Raji (cell line): Measurements from ENCODE around the gene PSMD4.

Experiments
- POLR2A ChIP-seq: IDR thresholded peaks from 2 replicates; pipeline ENCODE4 v1.6.1; 2011; ENCODE audit warnings: low read depth, low read length, control low read depth; ENCODE audit not compliant: insufficient read depth

Gene PSMD4

DNA sequence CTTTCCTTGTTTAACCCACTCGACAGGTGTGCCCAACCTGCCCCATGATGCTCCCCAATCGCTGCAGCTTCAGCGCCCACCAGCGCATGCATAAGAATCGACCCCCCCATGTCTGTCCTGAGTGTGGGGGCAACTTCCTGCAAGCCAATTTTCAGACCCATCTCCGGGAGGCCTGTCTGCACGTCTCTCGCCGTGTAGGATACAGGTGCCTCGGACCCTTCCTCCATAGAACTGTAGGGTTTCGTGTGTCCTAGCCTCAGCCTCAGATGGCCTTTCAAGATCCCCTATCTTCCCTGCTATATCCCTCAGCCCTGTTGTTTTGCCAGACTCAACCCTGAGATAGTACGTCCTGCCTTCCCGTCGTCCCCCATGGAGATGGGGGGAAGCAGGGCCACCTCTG lies 34.0 kb downstream of the PSMD4 start:
- no peak for TF ChIP-seq POLR2A

DNA sequence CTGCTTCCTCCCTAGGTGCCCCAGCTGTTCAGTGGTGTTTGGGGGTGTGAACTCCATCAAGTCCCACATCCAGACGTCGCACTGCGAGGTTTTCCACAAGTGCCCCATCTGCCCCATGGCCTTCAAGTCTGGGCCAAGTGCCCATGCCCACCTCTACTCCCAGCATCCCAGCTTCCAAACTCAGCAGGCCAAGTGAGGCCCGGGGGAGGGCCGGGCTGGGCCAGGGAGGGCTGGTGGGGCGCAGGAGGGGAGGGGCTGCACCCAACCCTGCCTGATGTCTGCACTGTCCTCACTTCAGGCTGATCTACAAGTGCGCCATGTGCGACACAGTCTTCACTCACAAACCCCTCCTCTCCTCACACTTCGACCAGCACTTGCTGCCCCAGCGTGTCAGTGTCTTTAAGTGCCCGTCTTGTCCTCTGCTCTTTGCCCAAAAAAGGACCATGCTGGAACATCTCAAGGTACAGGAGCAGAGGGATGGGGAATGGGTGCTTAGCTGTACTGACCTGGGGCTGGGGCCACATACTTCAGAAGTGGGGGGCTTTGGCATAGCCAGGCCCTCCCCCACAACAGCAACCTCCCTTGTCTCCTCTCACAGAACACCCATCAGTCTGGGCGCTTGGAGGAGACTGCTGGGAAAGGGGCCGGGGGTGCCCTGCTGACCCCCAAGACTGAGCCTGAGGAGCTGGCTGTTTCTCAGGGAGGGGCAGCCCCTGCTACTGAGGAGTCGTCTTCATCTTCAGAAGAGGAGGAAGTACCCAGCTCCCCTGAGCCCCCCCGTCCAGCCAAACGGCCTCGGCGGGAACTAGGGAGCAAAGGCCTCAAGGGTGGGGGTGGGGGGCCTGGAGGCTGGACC lies 34.8 kb downstream of the PSMD4 start:
- TF ChIP-seq POLR2A, result no peak

DNA sequence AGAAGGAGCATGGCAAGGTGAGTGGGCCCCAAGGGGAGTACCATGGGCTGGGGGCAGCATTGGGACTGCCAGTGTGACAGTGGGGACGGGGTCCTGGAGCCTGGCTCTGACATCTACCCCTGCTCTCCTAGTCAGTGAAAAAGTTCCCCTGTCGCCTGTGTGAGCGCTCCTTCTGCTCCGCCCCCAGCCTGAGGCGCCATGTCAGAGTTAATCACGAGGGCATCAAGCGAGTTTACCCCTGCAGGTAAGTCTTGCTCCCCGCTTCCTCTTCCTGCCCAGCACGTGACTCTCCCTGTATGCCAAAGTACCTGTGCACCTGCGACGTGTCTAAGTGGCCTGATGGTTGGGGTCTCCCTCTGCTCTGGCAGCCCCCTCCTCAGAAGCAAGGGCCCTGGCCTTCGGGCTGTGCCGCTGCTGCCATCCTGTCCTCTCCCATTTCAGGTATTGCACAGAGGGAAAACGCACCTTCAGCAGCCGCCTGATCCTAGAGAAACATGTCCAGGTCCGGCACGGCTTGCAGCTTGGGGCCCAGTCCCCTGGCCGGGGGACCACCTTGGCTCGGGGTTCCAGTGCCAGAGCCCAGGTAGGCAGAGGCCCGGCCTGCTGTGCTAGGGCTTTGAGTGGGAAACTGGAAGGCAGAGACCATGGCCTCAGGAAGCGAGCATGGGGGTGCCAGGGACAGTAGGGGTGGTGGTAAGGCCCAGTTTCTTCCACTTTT lies 35.6 kb downstream of the PSMD4 start:
- TF ChIP-seq POLR2A, result no peak

DNA sequence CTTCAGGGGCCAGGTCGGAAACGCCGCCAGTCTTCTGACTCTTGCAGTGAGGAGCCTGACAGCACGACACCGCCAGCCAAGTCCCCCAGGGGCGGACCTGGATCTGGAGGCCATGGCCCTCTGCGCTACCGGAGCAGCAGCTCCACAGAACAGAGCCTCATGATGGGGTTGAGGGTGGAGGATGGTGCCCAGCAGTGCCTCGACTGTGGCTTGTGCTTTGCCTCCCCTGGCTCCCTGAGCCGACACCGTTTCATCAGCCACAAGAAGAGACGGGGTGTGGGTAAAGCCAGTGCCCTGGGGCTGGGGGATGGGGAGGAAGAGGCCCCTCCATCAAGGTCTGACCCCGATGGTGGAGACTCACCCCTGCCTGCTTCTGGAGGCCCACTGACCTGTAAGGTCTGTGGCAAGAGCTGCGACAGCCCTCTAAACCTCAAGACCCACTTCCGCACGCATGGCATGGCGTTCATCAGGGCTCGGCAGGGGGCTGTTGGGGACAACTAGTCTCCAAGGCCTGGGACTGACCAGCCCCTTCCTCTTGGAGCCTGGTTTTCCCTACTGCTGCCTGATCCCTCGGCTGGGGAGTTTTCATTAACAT lies 36.3 kb downstream of the PSMD4 start:
- no peak for TF ChIP-seq POLR2A

DNA sequence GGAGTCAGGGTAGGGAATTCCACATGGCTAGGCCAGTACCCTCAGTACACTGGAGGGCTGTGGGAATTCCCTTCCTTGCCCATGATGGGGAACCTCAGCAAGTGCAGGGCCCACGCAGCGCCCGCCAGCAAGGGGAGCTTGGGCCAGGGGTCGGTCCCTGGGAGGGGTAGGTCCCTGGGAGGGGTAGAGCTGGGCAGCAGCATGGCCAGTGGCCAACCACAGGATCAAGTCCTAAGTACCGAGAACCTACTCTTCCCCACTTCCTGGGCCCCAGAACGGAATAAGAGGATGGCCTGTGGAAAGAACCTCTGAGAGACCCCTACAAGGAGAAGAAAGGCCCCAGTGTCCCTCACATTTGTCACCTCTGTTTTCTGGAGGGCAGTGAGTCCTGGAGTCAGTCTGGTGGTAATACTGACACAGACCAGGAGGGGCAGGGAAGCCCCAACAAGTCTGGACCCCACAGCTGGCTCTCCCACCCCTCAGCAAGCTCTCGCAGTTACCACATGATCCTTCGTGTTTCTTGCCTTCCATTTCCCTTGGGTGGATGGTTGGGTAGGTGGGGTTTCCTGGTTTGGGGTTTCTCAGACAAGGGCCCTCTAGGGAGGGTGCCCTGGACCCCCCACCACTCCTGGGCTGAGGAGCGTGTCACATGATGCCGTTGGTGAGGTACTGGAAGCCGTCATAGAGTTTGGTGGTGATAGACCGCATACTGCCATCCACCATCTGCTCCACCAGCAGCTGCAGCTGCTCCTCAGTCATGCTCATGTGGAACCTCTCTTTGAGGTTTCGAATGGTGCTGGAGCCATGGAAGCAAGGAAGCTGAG lies 37.9 kb downstream of the PSMD4 start:
- no peak for TF ChIP-seq POLR2A

DNA sequence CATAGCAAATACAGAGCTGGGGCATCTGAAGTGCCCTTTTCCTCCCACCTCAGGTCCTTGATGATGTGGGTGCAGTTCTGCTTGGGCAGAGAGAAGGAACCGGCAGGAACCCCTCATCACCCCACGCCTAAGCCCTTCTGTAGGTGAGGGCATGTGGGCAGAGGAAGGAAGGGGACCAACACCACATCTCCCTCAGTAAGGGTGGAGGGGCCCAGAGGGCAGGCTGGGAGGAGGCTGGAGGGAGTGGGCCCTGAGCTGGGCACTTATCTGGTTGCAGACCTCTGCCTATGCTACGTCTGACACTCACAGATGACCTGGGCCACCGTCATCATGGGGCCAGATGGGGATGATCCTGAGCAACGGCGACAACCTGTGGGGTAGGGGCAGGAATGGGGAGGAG lies 38.6 kb downstream of the PSMD4 start:
- no peak for TF ChIP-seq POLR2A

DNA sequence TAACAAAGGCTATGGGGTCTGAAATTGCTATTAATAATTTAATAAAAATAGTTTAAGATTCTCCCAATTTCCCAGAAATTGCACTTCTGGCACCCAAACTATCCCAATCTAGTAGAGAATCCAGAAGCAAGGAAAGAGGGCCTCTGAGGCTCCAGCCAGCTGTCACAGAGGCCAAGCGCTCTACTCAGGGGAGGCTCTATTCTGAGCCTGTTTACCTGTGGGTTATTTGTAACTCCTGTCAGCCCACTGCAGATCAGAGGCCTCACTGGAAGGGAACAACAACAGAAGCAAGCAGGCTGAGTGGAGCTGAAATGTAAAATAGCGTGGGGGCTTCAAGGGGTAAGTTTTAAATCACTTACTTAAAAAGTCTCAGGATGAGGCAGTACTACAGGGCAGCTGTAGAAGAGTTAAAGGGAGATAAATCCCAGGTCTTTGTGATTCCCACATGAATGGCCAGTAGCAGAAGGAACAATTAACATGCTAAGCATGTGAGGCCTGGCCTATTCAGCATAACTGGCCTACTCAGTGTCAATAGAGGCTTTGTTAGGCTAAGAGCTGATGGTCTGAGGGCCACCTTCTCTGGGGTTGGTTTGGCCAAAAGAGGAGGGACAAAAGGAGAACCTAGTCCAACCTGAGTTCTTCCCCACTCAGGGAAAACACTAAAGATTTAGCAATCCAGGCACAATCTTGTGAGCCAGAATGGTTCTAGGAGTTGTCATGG lies 40.4 kb downstream of the PSMD4 start:
- no peak for TF ChIP-seq POLR2A

DNA sequence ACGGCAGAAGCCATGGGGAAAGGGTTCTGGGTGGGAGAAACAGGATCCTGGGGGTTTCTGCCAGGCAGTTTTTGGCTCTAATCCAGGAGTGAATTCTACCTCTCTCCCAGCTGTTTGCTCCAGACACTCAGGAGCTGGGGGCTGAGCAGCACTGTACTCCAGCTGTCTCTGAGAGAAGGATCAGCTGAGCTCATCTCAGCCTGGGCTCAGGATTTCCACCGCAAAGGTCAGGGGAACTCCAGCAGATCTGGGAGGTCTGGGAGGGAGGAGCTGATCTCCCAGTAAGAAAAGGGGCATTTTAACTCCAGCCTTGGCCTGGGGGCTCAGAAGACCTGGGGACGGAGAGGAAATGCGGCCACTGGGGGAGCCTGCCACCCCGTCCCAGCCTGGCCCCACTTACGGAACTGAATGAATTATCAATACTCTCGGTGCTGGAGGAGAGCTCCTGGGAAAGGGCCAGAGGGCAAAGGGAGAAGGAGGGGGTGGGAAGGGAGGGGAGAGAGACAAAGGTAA lies 55.3 kb downstream of the PSMD4 start:
- no peak for TF ChIP-seq POLR2A

DNA sequence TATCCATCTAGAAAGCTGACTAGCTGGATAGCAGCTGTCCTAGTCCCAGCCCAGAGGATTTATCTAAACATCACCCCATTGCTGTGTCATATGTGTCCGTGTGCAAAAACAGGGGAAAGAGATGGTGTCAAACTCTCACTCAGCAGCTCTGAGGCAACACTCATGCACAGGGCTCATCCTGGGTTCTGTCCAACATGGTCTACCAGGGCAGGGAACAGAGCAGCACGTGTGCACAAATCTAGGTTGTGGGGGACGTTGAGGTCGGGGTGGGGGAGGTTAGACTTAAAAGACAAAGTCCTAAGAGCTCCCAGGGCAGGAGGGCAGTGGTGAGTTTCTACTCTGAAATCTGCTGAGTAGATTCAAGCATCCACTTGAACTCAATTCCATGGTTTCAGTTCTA lies 56.5 kb downstream of the PSMD4 start:
- no peak for TF ChIP-seq POLR2A

DNA sequence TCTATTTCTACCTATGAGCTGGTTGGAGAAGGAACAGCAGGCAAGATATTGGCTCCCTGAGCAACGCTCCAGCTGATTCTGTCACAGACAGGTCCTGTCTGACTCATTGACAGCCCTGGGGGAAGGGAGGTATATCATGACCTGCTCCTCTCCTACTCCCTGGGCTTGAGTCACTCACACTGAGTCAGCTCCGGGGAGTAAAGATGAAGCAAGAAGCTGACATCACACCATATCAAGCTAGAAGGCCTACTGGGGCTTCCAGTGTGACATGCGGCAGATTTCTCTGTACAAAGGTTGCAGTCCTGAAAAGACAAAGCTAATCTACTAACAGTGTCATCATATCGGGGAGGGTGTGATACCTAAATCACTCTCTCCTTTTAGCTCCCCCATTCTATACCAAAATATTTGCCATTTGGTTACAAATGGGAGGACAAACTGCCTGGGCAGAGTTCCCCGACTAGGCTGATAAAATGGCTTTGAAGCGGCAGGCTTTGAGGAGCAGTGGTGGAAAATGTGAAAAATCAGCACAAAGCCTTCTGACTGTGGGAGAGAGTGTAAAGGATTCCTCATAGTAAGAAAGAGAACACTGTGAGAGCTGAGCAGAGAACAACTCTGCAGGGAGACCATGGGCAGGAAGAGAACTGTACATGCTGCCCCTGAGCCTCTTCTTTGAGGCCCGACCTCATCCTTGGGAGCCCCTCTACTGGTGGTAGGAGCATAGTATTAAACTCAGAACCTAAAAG lies 57.2 kb downstream of the PSMD4 start:
- TF ChIP-seq POLR2A, result no peak

DNA sequence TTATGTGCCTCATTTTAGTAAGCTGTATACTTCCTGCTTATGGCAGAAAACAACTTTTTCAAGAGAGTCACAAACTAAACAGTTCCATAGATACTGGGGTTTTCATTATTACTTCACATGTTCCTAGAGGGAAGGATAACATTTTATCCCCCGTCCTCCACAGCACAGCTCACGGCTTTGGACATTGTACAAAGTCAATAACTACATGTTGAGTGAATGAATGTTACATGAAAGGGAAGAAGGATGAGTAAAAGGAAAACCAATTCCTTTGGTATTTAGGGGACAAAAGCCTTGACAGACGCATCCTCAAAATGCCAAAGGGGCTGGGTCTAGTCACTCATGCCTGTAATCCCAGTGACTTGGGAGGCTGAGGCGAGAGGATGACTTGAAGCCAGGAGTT lies 57.9 kb downstream of the PSMD4 start:
- TF ChIP-seq POLR2A, result no peak

DNA sequence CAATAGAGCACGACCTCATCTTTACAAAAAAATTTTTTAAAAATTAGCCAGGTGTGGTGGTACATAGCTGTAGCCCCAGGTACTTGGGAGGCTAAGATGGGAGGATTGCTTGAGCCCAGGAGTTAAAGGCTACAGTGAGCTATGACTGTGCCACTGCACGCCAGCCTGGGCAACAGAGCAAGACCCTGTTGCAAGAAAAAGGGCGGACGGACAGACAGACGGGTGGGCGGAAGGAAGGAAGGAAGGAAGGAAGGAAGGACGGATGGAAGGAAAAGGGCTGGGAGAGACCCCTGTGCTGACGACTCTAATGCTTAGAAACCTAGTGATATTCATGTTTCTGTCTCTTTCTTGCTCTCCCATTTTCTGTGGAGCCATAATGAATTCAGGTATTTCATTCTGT lies 58.3 kb downstream of the PSMD4 start:
- TF ChIP-seq POLR2A, result no peak

DNA sequence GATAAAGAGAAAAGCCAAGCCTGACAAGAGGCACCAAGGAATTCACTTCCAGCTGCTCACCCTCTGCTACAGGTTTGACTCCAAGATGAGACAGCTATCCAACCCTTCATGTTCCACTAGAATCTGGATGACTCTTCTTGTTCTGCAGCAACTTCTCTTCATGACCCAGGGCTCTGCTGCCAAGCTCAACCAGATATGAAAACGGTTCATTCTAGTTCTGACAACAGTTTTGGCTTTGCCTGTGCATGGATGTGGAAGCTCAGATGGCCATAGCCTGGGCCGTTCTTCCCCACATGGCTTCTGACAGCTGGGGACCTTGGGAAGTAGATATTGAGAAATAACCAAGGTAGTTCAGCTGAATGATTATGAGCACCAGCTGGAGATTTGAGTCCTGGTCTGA lies 59.0 kb downstream of the PSMD4 start:
- TF ChIP-seq POLR2A, result no peak
